IPS-NIHi7 (cell line): ENCODE results near the gene PCGF2.
"Not testable (repeated sequence)": the region's sequence is repeated elsewhere in the genome, so short reads cannot be mapped to it uniquely, and the experiment has no call there.

Experiments used
- DNase-seq: peaks from one replicate; pipeline ENCODE4 v3.0.0; 2012; ENCODE audit warnings: mixed read lengths; ENCODE audit errors: extremely low spot score

The PCGF2 gene

DNA sequence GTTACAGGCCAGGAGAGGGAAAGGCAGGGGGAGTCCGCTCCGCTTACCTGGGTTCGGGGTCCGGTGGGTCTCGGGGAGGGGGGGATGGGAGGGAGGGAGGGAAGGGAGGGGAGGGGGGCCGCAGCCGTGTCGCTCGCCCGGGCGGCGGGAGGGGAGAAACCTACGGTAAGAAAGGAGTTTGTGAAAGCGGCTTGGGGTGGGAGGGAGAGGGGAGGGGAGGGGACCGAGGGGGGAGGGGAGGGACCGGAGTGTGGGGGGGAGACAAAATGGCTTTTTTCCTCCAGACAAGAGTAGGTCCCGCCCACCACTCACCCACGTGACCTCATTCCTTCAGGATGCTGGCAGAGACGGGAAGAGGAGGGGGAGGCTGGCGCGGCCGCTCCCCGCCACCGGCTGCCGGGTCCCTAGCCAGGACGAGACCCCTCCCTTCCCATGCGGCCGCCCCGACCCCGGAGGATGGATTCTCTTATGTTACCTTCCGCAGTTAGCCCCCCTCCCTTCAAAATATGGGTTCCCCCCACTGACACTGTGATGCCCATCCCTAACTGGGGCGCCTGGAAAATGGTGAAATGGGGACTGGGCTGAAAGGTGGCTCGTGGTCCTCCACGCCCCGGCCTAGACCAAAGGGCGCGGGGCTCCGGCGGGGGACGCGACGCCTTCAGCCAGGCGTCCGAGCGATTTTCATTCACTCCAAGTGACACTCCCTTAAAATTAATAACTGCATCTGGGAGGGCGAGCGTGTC lies at the start of gene PCGF2:
TSS of gene PCGF2 (minus strand) at position 188 of the 743 bp plus-strand sequence. CDS start 7,934 bp downstream, outside the sequence.
- peak; percentile 78 for DNase-seq

DNA sequence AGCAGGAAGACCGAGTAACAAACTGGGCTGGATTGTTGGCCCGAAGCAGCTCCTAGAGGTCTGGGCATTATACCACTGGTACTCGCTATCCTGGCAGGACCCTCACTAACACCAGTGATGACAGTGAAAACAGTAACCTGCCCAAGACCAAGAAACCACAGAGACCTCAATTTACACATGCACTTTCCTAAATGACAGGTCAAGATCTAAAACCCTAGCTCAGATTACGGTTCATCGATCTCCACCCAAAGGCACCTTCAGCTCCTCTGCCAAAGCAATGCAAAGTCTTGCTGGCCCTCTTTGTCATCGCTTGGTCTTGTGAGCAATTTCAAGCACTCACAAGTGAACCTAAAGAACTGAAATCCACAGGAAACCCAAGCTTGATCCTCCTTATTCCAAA lies 49.7 kb upstream of the PCGF2 start:
- DNase-seq, result no peak

DNA sequence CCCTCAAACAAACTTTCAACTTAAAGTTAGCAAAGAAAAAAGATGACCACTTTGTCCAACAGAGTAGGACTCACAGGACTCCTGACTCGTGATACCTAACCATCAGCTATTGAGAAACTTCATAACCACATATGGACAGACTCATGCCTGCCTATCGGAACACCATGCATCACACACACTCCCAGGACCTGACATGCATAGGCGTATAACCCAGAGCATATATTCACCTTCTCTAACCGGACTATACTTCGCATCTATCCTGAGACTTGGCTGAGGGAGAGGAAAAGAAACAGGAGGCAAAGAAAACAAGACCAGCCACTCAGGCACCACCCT lies 49.0 kb upstream of the PCGF2 start:
- no peak for DNase-seq

DNA sequence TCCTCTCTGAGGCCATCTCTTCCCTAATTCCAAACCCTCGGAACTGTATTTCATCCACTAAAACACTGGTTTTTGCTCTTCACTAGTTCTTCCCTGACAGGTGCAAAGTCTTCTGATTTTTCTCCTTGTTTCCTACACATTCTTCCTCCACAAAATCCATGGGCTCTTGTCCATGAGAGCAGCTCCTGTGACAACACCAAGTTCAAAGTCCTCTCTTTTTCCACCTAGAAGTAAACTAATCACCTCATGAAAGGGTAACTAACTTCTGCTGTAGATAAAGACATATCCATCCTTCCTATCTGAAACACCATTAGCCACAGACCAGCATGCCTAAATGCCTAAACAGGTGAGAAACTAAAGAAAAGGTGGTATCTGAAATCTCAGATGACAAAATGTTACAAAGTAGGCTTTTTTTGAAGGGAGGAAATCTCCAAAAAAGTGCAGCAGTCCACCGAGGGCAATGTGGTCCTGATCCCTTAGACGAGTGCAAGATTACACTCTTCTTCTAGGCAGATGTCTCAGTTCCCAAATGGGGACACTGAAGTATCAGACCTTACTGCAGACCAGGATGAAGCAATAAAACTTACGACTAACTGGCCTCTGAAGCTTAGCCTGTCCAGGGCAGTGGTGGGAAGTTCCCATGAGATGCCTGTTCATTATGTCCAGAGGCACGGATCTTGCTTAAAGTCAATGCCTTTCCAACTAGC lies 48.5 kb upstream of the PCGF2 start:
- DNase-seq, result no peak

DNA sequence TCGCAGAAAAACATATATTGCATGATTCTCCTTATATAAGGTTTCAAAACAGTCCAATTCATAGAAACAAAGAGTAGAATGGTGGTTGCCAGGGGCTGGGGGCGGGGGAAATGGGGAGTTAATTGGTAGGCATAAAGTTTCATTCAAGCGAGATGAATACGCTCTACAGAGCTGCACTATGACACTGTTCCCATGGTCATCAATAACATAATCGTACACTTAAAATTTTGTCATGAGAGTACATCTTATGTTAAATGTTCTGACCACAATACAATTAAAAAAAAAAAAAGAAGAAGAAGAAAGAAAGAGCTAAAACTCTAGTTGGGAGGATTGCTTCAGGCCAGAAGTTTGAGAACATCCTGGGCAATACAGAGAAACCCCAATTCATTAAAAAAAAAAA lies 46.1 kb upstream of the PCGF2 start:
- no peak for DNase-seq

DNA sequence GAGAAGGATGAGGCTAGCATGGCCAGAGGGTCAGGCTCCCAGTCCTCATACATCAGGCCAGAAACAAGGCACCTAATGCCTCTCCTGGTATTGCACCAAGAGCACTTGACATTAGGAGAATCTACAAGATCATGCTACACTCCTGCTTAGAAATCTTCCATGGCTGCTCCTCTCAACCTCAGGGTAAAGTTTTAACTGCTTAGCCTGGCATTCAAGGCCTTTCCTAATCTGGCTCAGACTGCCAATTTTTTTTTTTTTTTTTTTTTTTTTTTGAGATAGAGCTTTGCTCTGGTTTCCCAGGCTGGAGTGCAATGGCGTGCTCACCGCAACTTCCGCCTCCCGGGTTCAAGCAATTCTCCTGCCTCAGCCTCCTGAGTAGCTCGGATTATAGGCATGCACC lies 43.0 kb upstream of the PCGF2 start:
- DNase-seq, result no peak

DNA sequence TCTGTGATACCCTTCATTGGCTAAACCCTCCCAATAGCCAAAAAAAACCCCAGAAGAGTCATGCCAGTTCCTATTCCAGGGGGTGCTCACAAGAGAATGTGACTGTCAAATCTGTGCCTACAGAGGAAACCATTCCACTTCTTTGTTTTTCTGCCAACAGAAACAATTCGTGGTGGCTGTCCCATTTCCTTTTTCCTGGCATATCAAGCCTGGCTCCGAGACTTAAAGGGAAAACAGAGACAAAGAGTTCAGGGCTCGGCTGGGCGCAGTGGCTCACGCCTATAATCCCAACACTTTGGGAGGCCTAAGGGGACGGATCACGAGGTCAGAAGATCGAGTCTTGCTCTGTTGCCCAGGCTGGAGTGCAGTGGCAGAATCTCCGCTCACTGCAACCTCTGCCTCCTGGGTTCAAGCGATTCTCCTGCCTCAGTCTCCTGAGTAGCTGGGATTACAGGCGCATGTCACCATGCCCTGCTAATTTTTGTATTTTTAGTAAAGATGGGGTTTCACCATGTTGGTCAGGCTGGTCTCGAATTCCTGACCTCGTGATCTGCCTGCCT lies 42.1 kb upstream of the PCGF2 start:
- DNase-seq, result not testable (repeated sequence)

DNA sequence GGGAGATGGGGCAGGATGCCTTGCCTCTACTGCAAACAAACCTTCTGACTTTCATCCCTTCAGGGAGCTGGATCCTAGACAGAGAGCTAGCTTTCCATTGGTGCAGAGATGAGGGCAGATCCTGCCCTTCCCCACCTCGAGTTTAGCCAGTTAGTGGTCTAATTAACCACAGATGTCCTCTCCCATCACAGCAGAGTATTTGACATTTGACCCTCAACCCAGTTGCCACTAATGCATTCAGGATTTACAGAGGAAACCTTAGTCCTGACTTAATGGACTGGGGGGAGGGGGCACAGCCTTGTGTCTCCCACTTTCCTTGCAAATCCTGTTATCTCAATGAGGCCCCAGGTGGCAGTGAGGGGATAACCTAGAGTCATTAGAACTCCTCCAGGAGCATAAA lies 41.0 kb upstream of the PCGF2 start:
- DNase-seq, result peak; percentile 32

DNA sequence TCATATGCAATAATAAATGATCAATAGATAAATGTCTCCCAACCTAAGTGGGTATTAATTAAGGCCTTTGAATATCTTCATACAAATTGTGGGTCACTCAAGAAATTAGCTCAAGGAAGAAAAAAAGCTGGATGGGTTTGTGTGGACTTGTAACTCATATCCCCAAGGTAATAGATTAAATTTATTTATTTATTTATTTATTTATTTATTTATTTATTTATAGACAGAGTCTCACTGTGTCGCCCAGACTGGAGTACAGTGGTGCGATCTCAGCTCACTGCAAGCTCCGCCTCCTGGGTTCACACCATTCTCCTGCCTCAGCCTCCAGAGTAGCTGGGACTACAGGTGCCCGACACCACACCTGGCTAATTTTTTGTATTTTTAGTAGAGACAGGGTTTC lies 39.9 kb upstream of the PCGF2 start:
- not testable (repeated sequence) for DNase-seq

DNA sequence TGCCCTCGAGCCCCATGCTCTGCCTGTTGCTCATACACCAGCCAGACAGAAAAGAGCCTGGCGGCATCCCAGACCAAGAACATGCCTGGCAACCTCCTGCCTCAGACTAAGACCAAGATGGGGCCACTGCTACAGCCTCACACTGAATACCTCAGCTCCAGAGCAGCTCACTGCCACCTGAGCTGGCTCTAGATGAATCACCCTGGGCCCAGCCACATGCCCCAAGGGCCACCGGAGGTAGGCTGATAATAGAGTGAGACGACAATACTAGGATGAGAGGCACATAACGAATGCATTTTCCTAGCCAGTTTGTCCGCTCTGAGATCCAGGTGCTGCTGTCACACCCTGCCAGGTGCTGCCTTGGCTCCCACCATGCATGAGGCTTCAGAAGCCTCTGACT lies 38.2 kb upstream of the PCGF2 start:
- no peak for DNase-seq

DNA sequence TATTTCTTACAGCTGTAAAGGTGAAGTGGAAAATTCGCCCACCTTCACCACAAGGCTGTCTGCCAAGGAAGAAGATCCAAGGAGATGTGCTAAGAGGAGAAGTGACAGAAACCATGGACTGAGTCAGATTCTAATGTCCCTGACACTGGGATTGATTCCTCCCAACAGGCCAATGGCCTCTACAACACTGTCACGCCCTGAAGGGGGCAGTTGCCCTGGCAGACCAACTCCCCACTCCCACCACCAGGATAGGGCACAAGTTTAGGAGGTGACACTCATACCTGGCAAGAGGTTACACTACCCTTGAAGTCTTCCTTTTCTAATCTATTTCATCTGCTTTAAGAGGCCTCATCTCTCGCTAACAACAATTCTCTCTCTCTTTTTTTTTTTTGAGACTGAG lies 35.1 kb upstream of the PCGF2 start:
- no peak for DNase-seq

DNA sequence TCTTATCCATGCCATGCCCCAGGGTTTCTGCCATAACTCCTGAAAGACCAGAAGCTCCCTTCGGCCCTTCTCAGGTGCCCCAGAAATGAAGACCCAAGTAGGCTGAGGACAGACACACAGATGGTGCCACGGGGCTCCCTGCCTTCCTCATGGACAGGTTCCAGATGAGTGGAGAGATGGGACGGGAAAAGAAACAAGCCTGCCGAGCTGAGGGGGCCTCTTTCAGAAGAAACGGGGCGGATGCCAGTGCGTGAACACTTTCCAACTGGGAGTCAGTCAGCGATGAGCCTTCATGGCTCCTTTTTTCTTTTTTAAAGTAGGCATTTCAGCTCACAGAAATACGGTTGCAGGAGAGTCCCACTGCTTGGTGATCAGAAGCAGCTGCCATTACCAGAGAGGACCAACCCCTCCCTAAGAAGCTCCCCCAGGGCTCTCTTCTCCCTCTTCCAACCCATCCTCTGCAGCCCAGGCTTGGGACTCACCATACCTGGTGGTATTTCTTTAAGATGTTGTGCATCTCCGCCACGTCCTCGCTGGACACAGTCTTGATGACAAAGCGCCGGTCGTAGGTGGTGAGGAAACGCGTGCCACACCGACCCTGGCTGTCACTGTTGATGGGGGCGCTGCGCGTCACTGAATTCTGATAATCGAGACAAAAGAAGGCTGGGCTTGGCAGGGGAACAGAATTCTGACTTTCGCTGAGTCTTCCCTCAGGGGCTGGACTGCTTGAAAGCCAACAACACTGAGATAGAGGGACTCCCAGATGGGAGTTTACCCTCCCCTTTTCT lies 32.0 kb upstream of the PCGF2 start:
- no peak for DNase-seq

DNA sequence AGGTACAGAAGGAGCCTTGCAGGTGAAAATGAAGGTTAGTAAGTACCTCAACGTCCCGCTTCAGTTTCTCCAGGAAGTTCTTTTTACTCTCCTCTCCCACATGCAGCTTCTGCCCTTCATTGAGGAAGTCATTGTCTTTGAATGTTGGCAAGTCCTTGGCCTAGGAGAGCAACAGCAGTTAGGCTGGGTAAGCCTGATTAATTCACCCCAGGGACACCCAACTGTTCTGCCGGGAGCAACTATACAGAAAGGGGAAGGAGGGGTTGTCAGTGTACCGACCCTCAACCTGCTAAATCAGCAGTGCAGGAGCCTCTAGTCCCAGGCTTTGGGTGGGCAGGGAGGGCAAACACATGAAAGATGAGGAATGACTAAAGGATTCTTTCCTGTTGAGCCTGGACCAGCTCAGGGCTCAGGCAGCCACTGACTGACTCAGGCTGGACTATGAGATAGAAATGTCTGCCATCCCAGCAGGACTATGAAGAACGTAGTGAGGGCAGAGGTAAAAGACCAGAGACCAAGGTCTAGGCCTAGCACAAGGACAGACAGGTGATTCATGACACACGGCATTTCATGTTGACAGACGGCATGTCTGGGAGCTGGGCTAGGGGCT lies 29.6 kb upstream of the PCGF2 start:
- DNase-seq, result no peak

DNA sequence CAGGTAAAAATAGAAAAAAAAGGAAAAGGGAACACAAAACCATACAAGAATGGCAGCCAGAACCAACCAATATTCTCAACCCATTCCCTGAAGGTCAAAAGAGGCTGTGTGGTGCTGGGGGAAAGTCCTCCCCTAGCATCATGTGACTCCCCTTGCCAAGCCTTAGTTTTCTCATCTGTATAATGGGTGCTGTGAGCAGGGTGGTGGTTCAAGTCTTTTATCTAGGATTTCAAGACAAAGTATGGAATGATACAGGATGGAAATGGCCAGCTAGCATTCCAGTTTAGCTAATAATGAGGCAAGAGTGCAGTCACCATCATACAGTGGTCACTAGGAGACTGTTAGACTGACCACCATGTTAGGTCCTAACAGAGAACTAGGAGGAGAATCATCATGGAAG lies 25.1 kb upstream of the PCGF2 start:
- no peak for DNase-seq

DNA sequence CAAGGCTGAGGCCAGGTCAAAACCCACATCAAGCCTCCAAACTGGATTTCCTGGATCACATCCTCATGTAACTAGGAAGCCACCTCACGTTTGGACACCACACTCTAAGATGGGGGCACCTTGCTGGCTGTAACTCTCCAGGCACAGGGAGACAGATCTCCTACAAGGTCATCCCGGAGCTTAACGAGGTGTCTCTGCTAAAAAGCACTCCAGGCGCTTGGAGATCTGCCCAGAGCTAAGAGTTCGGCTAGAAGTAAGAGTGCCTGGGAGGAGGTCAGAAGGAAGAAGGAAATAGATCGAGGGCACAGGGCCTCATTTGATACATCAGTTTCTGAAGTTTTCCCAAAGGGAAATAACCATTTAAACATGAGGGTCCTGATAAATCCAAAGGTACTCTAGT lies 20.3 kb upstream of the PCGF2 start:
- DNase-seq, result no peak

DNA sequence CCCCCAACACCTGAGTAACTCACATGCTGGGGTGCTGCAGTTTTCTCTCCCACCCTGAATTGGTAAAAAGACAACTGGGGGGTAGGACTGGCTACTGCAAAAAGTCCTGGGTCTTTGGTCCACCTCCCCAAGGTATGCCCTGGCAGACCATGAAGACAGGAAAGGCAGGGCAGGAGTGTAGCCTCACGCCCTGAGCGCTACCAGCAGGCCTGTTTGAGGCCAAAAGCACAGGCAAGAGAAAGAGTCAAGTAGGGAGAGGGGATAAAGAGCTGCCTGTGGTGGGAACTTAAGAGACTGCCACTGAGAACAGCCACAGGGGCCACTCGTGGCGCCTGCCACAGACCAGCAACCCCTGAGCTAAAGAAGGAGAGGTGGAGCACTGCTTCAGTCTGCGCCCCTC lies 18.2 kb upstream of the PCGF2 start:
- no peak for DNase-seq

DNA sequence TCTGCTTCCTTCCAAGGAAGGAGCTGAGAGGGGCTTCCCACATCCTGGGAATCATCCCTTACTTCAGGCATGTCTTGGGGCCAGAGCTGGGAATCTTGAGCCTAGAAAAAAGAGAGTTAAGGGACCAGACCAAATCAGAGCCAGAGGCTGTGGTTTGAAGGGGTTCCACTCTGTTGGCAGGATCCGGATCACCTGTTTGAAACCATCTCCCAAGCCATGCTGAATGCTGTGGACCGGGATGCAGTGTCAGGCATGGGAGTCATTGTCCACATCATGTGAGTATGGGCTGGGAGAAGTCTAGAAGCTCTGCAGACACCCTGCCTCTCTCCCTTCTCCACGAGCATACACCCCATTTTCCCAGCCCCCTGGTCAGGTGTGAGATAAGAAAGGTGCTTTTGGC lies 14.1 kb upstream of the PCGF2 start:
- no peak for DNase-seq

DNA sequence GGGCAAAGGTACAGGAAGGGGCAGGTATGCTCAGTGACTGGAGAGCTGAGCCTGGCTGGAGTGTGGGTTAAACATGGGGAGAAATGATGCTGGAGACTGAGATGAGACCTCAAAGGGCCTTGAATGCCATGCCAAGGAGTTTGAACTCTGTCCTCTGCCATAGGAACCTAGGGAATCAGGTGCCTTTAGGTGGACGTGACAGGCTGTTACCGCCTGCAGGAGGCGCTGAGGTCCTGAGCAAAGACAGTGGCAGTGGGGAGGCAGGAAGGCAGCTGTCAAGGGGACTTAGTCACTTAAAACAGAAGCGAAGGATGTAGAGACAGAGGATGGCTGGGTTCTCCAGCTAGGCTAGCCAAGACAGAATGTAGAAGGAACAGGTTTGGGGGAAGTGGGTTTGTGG lies 13.5 kb upstream of the PCGF2 start:
- DNase-seq, result peak; percentile 83

DNA sequence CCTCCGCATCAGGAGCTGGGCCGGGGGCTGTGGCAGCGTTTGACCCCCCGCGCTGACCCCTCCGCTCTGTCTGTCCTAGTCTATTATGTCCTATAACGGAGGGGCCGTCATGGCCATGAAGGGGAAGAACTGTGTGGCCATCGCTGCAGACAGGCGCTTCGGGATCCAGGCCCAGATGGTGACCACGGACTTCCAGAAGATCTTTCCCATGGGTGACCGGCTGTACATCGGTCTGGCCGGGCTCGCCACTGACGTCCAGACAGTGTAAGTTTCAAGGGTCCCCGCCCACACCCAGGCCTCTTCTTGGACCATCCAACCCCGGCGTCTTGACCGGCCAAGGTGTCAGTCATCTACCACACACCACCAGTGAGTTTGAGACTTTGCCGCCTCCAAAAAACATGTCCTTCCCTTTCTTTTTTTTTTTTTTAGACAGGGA lies 5.0 kb upstream of the PCGF2 start:
- DNase-seq, result no peak

DNA sequence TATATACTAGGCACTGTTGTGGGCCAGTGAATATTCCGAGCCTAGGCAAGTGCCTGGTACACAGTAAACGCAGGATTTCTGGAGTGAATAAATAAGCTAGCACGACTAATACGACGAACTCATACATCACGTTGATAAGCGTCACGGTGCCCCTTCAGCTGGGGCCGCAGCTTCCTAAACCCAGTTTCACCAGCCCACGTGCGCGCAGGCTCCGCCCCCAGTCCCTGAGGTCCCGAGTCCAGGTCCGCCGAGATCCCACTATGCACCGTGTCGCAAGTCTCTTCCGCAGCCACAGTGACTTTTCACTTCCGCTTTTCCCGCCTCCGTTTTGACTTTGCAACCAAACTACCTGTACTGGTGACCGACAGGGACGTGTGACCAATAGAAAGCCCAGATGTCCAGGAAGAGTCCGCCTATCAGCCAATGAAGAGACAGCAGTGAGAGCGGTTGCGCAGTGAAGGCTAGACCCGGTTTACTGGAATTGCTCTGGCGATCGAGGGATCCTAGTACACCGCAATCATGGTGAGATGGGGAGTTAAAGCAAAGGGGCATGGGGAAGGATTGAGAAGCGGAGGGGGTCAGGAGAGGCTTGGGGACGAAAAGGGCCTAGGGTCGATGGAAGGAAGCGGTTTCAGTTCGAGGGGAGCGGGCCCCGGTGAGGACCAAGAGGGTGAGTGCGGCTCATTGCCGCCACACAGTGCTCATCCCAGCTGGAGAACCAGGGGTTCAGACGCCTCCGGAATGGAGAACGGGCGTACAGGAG lies 4.4 kb upstream of the PCGF2 start, which contains the start of gene PSMB3:
TSS of gene PSMB3 (plus strand) at position 434 of the 763 bp plus-strand sequence. CDS start at position 520, 86 bp downstream.
- DNase-seq, result peak; percentile 98

DNA sequence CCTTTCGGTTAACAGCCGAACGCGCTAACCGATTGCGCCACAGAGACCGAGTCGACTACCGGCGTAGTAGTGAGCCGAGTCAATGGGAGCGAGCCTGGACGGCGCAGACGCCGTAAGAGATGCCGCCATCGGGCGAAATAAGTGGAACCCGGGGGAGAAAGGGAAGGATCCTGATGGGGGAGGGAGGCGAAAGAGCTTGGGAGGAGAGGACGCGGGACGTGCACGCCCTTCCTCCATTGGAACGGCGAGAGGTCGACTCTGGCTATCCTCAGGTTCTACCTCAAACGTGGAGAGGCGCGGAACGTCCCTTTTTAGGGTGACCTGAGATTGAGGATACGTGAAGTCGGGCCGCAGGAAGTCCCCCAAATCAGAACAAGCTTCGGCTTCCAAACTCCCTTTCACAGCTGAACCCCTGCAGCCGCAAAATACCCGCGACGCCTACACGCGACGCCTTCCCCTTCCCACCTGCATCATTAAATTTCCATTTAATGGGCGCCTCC lies 3.7 kb upstream of the PCGF2 start:
- peak; percentile 70 for DNase-seq
